Measurements from ENCODE around the gene CAMKV. TPM values are rescaled to one million over a fixed set of nuclear protein-coding genes. Genes with fewer than 3 reads are reported as not detected.
"Not testable (repeated sequence)": the region's sequence is repeated elsewhere in the genome, so short reads cannot be mapped to it uniquely, and the experiment has no call there.

The CAMKV gene, protein sequence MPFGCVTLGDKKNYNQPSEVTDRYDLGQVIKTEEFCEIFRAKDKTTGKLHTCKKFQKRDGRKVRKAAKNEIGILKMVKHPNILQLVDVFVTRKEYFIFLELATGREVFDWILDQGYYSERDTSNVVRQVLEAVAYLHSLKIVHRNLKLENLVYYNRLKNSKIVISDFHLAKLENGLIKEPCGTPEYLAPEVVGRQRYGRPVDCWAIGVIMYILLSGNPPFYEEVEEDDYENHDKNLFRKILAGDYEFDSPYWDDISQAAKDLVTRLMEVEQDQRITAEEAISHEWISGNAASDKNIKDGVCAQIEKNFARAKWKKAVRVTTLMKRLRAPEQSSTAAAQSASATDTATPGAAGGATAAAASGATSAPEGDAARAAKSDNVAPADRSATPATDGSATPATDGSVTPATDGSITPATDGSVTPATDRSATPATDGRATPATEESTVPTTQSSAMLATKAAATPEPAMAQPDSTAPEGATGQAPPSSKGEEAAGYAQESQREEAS
- not detected in 2 replicates for total RNA-seq

DNA sequence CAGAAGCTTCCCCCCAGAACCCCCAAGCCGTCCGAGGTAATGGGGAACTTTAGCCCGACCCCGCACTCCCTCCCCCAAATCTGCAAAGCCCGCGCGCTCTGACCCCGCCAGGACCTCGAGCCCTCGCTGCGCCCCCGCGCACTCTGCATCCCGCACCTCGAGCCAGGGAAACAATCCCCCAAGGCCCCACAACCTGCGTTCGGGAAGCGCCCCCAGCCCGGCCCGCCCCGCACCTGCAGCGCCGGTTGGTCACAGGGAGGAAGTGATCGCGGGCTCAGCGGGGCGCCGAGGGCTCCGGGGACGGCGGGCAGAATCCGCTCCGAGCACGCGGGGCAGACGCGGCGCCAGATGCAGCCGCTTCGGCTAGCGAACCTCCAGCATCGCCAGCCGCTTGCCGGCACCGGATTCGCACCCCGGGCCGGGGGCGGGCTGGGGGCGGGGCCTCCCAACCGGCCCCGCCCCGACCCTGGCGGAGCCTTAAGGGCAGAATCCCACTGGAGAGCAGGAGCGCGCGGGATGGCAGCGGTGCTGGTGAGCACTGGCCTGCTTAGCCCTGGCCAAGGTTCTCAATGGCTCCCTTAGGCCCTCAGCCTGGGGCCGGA is at the start of gene CAMKV:
Gene CAMKV (minus strand): TSS at position 382 of the 602 bp plus-strand sequence. CDS start 7,518 bp downstream, outside the sequence.
- intact Hi-C loops (cut with micrococcal nuclease), result no loop called here

DNA sequence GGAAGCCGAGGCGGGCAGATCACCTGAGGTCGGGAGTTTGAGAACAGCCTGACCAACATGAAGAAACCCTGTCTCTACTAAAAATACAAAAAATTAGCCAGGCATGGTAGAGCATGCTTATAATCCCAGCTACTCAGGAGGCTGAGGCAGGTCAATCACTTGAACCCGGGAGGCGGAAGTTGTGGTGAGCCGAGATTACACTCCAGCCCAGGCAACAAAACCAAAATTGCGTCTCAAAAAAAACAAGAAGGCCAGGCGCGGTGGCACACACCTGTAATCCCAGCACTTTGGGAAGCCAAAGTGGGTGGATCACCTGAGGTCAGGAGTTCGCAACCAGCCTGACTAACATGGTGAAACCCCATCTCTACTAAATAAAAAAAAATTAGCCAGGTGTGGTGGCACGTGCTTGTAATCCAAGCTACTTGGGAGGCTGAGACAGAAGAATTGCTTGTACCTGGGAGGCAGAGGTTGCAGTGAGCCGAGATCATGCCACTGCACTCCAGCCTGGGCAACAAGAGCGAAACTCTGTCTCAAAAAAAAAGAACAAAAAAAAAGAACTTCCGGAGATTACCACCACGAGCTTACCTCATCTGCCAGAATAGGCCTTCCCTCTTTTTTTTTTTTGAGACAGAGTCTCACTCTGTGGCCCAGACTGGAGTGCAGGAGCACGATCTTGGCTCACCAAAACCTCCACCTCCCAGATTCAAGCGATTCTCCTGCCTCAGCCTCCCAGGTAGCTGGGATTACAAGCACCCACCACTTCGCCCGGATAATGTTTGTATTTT is 48.3 kb upstream of the CAMKV start:
- intact Hi-C loops (cut with micrococcal nuclease), result not testable (repeated sequence)

DNA sequence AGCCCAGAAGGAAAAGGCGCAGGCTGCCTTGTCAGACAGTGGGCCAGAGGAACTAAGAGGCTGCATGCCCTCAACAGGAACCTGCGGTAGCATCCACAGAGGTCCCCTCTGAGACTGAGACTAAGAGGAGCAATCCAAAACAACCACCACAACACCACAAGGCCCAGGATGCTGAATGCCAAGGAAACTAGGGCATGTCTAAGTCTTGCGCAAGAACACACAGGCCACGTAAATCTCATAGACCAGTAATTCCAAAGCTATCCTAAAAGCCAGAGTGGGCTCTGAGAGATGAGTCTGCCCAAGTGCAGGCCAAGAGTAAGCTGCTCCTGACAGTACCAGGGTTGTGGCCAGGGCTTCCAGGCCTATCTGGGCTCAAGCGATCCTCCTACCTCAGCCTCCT is 47.0 kb upstream of the CAMKV start:
- intact Hi-C loops (cut with micrococcal nuclease), result no loop called here

DNA sequence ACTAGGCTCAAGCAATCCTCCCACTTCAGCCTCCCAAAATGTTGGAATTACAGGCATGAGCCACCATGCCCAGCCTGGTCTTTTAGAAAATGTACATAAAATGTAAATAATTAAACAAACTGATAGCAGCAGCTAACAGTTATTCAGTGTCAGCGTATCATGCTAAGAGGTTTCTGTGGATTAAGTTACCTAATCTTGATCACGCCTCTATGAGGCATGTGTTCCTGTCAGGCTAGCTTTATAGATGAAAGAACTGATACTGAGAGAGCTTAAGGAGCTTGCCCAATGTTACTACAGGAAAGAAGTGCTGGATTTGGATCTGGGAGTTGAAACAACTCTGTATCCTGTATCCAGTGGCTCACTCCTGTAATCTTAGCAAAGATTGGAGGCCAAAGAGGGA is 45.2 kb upstream of the CAMKV start:
- intact Hi-C loops (cut with micrococcal nuclease), result no loop called here

DNA sequence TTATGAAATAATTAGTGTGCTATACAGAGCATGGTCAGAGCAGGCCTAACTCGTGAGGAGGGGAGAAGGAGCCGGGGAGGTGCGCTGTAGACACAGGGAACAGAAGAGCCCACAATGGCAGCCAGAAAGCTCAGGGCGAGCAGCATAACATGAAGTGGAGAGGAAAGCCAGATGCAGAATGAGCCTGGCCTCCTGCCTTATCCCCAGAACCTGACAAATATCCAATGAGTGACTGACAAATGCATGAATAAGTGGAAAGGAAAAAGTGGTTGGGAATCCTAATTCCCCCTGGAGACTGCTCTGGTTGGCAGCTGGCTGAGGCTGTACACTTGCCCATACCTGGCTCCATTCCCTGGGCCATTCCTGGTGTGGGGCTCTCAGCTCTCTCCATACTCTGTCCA is 43.2 kb upstream of the CAMKV start:
- intact Hi-C loops (cut with micrococcal nuclease), result no loop called here

DNA sequence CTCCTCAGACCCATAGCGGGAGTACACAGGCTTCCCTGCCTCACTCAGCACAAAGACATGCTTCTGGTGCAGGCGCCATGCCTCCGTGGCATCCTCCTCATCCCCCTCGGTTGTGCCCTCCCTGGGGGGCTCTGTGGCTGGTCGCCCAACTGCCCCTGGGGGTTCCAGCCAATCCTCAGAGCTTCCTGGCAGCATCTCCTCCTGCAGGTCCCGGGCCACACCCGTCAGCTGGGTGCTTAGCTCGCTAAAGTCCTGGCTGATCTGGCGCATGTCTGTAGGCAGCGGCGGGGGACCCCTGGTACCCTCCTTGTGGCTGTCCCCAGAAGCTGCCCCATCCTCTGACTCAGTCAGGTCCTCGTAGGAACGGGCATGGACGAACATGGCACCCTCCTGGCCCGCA is 41.9 kb upstream of the CAMKV start:
- intact Hi-C loops (cut with micrococcal nuclease), result no loop called here

DNA sequence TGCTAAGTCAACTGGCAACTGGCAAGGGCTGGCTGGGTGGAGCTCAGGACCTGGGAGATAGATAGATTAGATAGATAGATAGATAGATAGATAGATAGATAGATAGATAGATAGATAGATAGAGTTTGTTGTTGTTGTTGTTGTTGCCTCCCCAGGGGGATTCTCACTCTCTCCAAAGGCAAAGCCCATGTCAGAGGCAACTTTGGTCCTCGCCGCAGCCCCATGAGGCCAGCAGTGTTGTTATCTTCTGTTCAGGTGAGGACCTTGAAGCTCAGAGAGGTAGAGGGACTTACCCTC is 41.4 kb upstream of the CAMKV start:
- intact Hi-C loops (cut with micrococcal nuclease), result no loop called here

DNA sequence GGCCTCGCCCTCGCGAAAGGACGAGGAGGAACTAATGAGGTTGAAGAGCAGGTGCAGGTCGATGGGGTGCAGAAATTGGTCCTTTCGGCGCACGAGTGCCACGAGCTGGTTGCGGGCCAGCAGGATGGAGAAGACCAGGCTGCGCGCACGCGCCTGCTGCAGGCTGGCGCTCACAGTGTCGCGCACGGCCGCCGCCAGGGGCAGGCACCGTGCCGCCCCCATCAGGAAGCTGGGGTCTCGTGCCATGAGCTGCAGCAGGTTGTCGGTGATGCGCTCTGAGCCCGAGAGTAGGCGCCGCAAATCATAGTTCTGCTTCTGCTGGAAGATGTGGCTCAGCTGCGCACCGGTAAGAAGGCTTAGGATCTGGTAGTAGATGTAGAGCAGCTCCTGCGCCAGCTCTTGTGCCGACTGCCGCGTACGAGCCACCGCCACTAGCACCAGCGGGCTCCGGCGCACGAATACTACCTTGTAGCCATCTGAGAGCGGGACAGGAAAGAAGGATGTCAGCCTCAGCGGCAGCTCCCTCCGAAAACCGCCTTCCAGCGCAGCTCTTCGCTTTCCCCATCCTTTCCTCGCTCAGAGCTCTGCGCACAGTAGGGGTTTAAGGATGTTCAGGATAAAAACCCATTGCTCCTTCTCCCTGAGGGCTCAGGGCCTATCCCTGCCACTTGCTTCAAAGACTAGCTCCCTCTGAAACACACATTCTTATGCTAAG is 40.9 kb upstream of the CAMKV start:
- intact Hi-C loops (cut with micrococcal nuclease), result no loop called here

DNA sequence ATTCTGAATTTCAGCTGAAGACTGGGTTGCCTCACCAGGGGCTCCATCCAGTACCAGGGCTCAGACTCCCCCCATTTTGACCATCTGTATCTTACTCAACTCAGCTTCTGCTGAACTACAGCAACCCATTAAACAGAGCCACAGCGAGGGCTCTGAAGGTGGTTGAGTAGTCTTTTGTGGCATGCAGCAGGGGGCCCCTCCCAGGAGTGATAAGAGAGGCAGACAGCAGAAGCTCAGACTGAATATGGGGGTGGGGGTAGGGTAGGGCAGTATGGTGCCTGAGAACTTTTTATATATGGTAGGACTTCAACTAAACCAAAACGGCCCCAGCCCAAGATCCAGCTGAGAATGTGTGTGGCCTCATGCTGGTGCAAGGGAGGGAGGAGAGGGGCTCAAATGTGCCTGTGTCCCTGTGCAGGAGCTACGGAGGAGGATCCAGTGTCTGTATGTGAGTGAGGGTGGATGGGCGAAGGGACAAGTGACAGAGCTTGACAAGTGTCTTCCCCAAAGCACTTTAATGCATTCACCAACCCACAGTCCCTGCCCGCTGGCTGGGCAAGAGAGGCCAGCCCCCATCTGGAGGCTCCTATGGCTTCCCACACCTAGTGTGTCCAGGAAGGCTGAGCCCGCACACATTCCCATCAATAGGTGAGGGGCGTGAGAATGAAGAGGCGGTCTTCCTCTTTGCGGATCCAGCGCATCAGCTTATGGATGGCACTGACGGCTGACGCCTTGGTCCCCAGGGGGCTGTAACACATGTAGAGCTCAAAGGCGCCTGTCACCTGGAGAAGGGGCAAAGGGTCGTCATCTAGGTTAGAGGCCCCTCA is 38.9 kb upstream of the CAMKV start:
- intact Hi-C loops (cut with micrococcal nuclease), result loop anchor here (5.0 kb wide), 1 partner anchor 206 kb away; no protein-coding TSS in a partner anchor

DNA sequence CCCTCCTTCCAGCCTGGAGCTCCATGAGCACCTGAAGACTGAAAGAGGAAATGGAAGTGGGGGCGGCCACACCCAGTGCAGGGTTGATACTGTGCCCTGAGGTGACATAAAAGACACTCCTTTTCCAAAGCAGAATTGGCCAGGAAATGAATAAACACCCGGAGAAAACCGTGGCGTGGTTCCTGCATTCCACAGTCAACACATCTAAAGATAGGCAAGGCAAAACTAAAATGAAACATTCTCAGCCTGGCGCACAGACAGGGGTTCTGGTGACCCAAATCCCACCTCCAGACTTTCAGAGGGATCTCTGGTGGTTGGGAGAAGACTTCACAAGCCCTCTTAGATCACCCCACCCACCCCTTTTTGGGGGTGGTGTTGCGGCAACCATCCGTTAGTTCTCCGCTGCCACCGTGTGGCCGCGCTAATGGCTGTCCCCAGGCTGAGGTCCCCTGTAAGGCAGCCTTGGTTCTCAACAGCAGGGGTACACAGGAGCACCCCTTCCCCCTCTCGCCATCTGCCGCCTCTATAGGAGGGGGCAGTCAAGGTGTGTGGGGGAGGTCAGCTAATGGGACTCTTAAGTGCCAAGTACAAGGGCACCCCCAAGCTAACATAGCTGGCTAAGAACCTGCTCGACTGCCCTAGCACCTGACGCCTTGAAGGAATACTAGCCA is 36.5 kb upstream of the CAMKV start:
- intact Hi-C loops (cut with micrococcal nuclease), result loop anchor here (1.0 to 5.0 kb wide), 4 partner anchors 50 to 204 kb away; partner anchors contain the start of gene TRAIP

DNA sequence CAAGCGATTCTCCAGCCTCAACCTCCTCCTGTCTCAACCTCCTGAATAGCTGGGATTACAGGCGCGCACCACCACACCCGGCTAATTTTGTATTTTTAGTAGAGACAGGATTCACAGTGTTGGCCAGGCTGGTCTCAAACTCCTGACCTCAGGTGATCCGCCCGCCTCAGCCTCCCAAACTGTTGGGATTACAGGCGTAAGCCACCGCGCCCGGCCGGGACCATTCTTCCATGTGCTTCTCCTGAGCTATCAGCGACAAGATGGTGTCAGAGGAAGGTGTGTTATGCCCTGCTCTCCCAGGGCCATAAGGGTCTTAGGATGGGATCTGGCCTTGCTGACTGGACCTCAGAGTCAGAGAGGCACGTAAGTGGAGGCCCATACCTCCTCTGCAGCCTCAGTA is 34.7 kb upstream of the CAMKV start:
- intact Hi-C loops (cut with micrococcal nuclease), result loop anchor here (5.0 kb wide), 3 partner anchors 117 to 432 kb away; partner anchors contain the start of genes DAG1, GMPPB and IP6K1

DNA sequence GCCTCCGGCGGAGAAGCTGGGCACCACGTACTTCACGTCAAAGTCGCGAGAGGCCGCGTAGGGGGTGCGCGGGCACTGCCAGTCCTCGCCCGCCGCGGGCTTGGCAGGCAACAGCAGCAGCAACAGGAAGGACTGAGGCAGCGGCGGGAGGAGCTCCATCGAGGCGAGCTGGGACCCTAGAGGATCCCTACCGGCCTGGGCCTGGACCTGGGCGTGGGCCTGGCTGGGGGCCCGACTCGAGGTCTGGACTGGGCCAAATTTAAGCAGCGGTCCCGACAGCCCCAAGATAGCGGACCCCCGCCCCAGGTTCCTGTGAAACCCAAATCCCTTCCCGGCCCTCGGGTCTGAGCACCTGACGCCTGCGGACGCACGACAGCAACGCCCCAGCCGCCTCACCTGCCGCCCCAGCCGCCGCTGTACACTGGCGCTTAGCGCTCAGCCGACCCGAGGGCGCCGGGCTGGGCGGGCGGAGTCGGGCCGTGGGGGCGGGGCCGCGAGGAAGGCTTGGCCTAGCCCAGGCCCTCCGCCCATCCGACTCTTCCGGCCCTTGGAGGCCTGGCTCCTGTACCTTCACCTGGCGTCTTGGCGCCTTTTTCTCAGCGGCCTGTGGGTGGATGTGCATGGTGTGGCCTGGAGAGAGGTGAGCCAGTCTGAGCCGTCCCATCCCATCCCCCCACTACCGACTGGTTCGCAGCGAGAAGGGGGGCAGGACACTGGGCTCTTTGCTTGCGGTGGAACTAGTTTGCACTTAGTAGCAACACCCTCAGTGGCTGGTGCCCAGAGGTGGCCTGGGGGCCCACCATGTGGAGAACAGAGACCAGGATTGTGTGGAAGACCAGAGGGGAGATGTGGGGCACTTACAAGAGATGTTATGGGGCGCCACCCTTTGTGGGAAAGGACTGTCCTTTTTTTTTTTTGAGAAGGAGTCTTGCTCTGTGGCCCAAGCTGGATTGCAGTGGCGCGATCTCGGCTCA is 34.0 kb upstream of the CAMKV start, which contains the start of gene MST1R:
Gene MST1R (minus strand): TSS at position 423 of the 974 bp plus-strand sequence. CDS start 264 bp downstream, at position 159.
- intact Hi-C loops (cut with micrococcal nuclease), result loop anchor here (1.0 to 5.0 kb wide), 5 partner anchors 26 to 431 kb away; partner anchors contain the start of genes DAG1, GMPPB, IP6K1 and MON1A

DNA sequence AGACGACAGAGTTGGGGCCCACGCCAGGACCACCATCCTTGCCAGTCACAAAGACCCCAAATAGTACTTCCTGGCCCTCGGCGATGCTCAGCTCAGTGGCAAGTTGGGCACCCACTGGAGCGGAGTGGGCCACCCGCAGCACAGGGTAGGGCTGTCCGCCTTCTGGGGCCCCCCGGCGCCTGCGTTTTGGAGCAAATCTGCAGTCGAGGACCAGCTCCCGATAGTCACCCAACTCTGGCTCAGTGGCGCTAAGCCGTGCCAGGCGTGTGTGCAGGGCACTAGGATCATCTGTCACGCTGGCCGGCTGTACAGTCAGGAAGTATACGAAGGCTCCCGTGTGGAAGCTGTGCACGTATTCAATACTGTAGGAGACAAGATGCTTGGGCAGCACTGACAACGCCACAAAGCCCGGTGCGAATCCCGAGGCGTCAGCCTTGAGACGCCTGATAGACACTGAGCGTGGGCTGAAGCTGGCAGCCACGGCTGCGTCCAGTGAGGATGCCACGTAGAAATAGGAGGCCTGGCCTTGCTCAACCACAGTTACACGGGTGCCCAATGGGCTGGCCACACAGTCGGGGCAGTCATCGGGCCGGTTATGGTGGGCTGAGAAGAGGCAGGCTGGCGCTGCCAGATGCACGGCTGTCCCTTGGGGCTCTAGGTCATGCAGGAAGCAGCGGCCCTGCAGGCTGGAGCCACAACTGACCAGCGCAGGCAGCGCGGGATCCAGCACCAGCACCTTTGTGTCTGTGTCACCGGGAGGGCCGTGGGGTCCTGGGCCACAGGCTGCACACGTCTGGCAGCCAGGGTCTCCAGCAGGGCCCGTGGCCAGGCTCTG is 33.0 kb upstream of the CAMKV start:
- intact Hi-C loops (cut with micrococcal nuclease), result loop anchor here (1.0 to 5.0 kb wide), 5 partner anchors 27 to 430 kb away; partner anchors contain the start of genes DAG1, GMPPB, IP6K1 and MON1A

DNA sequence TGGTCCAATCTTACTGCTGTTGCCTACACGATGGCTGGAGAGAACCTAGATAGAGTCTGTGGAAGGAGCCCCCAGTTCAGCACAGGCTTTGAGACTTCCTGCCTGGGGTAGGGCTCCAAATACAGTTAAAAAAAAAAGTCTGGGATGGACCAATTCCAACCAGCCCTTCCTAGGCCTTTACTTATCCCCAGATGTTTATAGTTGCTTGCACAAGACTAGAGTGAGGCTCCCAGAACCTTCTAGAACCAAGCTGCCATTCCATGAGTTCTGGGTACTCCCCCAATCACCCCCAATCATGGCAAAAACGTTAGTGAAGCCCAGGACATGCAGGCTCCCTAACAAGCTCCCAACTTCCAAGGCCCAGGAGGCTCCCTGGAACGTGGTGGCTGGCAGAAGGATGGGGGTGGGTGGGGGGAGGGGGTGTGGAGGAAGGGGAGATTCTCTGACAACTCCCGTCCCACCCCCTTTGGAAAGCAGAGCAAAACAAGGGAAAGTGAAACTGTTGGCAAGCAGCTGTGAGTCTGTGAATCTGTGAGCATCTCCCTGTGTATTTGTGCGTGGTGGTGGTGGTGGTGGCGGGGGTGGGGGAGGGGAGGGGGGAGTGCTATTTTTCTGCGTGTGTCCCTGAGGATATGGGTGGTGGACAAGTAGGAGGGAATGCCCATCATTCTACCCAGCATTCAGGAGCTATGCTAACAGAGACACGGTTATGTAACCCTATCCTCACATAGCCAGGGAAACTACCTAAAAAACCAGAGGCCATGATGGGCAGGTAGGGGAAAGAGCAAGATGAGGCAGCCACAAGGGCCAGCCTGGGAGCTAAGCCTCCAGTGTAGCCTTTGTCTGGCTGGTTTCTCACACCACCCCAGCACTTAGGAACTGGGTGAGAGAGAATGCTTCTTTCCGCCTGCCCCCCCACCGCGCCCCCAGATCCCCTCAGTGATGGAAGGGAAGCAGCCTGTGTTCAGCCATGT is 31.9 kb upstream of the CAMKV start:
- intact Hi-C loops (cut with micrococcal nuclease), result loop anchor here (5.0 kb wide), 3 partner anchors 114 to 429 kb away; partner anchors contain the start of genes DAG1, GMPPB and IP6K1

DNA sequence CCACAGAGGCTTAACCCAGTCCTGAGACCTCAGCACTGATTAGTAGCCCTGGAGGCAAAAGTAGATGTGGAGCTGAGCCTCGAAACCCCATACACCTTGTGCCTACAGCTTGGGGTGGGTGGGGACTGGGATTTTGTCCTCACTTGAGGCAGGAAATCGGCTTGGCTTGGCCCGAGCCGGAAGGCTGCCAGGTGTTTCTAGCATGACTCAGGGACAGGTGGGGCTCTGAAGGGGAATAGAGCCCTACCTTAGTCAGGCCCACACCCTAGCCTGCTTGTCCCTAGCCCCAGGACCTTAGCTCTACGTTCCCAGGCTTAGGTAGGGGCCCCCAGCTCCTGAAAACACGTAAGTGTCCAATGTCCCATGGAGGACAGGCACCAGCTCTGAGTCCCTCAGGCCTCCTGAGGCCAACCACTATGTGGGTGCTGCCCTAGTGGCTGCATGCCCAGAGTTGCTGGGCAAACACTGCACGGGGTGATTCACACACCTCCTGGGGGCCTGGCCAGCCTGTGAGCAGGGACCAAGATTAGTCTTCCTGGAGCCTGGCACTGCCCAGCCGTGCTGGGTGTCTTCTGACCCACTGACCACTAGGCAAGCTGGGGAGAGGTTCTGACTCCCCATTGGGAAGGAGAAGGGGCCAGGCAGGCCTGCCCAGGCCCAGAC is 30.9 kb upstream of the CAMKV start:
- intact Hi-C loops (cut with micrococcal nuclease), result loop anchor here (5.0 kb wide), 3 partner anchors 113 to 428 kb away; partner anchors contain the start of genes DAG1, GMPPB and IP6K1
